SIG-M5 treated with dmso at 0.1 percent for 504 hours (cell line): ENCODE measurements around the gene TMEM233.
"Not testable (repeated sequence)": the region's sequence is repeated elsewhere in the genome, so short reads cannot be mapped to it uniquely, and the experiment has no call there.

Experiments used
- DNase-seq: peaks from one replicate; lab custom pipeline; 2025; ENCODE audit not compliant: unreplicated experiment; lab: John Stamatoyannopoulos, UW

The TMEM233 gene

DNA sequence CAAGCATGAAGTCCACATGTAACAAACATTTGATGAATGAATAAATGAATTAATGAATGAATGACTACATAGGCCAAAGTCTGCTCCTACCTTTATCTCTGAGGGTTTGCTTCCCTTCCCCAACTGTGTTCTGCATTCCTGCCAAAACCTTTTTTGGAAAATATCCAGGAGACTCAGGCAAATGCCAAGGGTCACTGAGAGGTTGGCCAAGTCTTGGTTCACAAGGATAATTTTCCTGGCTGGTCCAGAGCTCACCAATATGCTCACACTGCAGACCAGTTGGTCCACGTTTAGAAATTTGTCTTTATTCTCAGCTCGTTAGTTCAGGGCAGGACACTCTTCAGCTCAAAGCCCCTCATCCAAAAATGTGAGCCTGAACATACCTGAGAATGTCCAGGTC, 10.2 kb downstream of the TMEM233 start:
- DNase-seq: no peak

GRCh38 chr12:119609358-119609757, 15.8 kb downstream of the TMEM233 start:
- no peak for DNase-seq

GRCh38 chr12:119613319-119613936, 19.9 kb downstream of the TMEM233 start:
- DNase-seq: no peak

DNA sequence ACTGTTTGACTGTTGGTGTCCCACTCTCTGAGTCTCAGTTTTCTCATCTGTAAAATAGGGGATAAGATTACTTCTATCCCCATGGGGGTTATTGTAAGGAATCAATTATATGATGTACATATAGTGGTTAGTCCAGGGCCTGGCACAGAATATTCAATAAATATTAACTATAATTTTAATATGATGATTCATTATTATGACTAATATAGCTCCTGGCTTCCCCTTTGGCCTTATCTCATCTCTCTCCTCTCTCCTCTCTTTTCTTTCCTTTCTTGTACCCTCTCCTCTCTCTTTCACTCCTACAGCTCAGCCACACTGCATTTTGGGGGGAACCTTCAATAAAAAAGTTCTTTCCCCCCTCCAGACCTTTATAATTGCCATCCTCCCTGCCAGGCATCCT, 21.1 kb downstream of the TMEM233 start:
- DNase-seq: no peak

GRCh38 chr12:119615518-119616475, 22.2 kb downstream of the TMEM233 start:
- DNase-seq: no peak

- DNase-seq: not testable (repeated sequence)
Observed at GRCh38 chr12:119618328-119618896, 24.8 kb downstream of the TMEM233 start.

GRCh38 chr12:119620490-119620889, 26.9 kb downstream of the TMEM233 start:
- no peak for DNase-seq

DNA sequence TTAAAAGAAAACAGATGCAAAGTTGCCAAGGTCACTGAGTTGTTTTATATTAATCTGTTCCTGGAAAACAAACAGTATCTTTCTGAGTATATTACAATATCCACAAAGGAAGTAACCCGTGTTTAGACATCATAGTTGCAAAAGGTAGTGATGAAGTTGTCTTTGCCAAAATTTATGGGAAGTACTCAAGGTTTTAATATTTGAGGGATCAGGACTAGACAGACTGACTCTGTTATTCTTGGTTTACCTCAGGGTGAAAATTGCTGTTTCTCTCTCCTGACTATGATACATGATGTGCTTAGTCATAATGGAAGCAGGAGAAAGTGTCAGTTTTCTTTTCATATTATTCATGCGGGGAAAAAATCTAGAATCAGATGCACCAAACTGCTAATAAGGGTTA, 28.3 kb downstream of the TMEM233 start:
- no peak for DNase-seq

GRCh38 chr12:119624966-119625365, 31.4 kb downstream of the TMEM233 start:
- DNase-seq: no peak

DNA sequence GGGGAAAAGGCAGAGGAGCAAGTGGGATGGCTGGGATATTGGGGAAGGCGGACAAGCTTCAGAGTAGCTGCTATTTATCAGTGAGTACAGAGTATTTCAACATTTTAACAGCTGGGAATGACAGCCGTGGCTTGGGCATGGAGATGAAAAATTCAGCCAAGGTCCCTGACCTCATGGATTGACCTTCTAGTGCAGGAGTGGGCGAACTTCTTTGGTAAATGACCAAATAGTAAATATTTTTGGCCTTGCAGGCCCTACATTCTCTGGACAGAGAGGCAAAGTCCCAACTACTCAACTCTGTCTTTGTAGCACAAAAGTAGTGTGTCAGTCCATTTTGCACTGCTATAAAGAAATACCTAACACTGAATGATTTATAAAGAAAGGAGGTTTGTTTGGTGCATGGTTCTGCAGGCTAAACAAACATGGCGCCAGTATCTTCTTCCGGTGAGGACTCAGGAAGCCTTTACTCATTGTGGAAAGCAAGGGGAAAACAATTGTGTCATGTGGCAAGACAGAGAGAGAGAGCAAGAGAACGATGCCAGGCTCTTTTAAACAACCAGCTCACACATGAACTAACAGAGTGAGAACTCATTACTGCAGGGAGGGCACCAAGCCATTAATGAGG, 33.6 kb downstream of the TMEM233 start:
- no peak for DNase-seq

DNA sequence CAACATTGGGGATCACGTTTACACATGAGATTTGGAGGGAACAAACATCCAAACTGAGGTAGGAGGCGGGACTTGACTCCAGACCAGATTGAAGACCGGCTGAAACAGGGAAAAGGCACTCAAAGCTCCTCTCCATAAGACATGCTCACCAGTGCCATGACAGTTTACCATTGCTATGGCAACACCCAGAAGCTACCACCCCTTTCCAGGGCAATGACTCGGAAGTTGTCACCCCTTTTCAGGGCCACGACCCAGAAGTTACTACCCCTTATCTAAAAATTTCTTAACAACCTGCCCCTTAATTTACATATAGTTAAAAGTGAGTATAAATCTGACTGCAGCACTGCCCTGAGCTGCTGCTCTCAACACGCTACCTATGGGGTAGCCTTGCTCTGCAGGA, 34.1 kb downstream of the TMEM233 start:
- no peak for DNase-seq

DNA sequence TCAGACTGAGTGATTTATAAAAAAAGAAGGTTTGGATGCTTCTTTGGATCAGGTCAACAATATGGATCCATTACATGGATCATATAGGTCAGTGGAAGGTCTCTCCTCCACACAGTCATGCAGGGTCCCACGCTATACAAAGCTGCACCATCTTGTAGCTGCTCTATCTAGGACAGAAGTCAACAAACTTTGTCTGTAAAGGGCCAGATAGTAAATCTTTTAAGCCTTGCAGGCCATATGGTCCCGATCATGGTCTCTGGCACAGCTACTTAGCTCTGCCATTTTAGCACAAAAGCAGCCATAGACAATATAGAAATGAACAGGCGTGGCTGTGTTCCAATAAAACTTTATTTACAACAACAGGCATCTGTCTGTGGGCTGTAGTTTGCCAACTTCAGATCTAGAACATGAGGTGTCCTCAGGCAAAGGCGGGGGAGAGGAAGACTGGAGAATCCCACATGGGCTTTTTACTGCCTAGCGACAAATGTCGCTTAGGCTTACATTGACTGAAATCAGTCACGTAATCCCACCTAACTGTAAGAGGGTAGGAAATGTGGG, 36.7 kb downstream of the TMEM233 start:
- DNase-seq: no peak

GRCh38 chr12:119630962-119631550, 37.5 kb downstream of the TMEM233 start:
- DNase-seq: no peak

DNA sequence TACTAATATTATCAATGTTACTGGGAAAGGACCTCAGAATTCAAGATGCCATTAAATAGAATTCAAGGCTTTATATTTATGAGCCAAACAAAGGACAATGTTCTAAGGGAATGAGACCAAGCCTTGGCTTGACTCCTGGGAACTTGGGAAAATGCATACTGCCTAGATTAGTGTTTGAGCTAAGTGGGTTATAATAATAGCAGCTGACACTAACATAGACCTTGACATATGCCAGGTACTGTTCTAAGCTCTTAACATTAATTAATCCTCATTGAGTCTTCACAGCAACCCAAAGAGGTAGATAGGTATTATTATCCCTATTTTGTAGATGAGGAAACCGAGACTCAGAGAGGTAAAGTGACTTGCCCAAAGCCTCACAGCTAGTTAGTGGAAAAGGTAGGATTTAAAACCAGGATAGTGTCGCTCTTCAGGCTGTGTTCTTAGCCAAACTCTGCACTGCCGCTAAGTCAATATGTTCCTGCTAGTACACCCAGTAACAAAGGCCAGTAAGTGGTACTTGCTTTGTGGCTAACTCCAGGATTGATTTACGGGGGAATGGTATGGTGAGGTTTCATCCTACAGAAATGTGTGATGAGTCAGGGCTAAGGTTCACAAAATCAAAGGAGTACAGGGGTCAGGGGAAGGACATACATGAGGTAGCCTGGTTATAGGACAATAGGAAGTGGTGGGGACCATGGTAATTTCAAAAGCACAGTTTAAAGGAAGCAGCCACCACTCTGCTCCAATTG, 38.5 kb downstream of the TMEM233 start:
- no peak for DNase-seq

- no peak for DNase-seq
Observed at GRCh38 chr12:119634743-119635142, 41.2 kb downstream of the TMEM233 start.

- no peak for DNase-seq
Observed at GRCh38 chr12:119642986-119643385, 49.4 kb downstream of the TMEM233 start.

DNA sequence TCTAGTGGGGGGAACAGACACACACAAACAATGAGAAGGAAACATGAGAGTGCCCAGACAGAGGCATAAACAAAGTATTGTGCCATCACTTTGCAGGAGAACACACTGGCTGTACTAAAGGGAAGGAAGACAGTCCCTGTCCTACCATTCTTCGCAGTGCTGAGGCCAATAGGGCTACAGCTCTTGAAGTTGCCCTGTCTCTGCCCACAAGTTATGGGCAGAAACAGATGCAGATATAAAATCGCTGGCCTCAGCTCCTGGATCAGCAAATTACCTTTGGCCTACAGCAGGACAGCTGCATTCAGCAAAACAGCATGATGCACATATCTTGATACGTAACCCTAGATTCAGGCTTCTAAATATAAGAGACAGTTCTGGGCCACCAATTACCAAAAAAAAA, 51.4 kb downstream of the TMEM233 start:
- DNase-seq: no peak

DNA sequence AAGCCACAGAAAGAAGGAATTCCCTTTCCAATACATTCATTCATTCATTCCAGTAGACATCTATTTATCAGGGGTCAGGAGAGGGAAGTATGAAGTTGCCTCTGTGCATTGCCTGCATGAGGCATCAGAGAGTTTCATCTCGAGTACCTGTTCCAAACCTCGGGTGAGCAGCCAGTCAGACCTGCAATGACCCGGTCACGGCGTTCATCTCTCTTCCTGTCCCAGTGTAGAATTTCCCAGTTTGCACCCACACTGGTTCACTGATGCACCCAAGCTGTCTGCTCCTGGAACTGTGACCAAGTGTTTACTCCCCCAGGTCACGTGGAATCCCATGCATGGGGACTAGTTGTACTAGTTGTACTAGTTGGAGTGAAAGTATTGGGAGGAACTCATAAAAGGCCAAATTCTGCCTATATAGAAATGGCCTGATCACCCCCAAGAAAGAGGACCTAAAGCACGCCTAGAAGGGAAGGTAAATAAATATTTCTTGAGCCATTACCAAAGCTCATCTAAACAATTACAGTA, 52.0 kb downstream of the TMEM233 start:
- no peak for DNase-seq

DNA sequence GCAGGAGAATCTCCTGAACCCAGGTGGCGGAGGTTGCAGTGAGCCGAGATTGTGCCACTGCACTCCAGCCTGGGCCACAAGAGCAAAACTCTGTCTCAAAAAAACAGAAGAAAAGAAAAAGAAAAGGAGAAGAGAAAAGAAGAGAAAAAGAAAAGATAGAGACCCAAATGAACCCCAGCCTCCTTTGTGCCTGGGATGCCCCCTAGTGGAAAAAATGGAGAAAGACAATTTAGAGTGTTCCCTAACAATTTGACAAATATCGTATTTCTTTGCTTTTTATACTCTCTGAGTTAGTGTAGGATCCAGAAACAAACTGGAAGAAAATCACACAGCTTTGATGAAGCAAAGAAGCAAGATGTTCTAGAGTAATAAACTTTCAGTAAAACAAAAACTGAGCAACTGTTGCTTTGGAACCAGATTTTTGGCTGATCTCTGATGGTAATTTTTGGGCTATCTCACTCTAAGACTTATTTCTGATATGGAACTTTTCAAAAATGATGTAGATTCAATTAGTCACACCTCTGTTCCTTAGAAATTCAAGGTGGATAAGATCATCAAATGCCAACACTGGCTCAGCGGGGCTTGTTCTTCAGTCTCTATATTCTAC, 55.7 kb downstream of the TMEM233 start:
- DNase-seq: peak; percentile 23

DNA sequence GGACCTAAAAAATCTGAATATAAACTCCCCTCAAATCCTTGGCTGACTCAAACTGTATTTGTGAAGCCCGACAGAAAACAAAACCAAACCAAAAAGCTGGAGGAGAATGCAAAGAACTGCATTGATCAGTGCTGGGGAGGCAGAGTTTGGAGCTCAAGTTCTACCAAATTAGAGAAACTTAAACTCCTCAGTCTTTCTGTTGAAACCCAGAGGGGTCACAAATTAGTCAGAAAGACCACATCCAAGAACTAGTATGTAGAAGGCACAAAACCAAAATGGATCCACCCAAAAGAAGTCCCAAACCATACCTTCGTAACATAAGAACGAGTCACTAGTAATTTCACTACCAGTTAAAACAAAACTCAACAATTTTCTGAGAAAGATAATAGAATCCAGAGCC, 59.1 kb downstream of the TMEM233 start:
- DNase-seq: no peak
